ENCODE results near the gene ADGRG1.

Gene ADGRG1

DNA sequence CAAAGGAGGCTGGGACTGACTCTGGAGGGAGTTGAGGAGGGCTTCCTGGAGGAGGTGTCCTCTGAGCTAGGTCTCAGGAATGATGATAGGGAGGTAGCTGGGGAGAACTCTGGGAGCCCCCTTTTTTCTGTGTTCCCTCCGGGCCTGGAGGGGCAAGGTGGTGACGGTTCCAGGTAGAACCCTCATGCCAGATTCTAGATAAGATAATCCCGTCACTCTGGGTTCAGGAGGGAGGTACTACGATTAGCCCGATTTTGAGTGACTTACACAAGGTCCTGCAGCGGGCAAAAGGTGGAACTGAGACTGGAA, 21.0 kb downstream of the ADGRG1 start:
- DNase-seq, result no peak

DNA sequence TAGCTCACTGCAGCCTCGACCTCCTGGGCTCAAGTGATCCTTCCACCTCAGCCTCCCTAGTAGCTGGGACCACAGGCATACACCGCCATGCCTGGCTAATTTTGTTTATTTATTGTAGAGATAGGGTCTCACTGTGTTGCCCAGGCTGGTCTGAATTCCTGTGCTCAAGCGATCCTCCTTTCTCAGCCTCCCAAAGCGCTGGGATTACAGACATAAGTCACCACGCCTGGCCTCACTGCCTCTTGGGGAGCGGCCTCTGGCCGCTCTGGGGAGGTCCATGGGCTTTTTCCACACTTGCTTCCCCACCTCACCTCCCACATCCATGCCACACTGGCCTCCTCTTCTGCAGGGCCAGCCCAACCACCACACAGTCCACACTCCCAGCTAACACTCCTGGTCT, 21.4 kb downstream of the ADGRG1 start:
- DNase-seq, result no peak

DNA sequence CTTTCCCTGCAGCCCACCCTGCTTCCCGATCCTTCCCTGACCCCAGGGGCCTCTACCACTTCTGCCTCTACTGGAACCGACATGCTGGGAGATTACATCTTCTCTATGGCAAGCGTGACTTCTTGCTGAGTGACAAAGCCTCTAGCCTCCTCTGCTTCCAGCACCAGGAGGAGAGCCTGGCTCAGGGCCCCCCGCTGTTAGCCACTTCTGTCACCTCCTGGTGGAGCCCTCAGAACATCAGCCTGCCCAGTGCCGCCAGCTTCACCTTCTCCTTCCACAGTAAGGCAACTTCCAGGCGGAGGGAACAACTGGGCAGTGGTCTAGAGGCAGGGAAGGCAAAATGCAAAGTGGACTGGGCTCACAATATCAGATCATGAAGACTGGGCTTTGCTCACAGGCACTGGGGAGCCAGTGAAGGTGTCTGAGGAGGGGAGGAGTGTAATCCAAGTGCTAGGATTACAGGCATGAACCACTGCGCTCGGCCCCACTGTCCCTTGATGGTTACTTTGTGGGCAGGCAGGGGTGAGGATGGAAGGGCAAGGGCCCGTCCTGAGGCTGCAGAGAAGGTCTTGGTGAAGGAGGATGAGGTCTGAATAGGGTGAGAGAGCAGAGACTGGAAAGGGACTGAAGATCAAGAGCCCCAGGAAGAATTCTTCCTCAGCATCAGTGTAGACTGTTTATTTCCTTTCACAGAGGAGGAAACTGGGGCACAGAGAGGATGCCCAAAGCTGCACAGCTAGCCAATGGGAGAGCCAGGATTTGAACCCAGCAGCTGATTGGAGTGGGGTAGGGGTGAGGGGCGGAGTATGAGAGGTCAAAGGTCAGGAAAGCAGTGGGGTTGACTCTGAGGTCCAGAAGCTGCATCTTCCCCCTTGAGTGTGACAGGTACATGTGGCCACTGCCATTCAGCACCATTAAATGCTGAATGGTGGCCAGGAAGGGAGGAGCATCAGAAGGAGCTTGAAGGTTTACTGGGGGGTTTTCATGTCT, 23.2 kb downstream of the ADGRG1 start:
- DNase-seq, result peak in 2 of 5 experiments; percentile 41 to 68

GRCh38 chr16:57652695-57653471, 24.5 kb downstream of the ADGRG1 start:
- DNase-seq, result no peak

DNA sequence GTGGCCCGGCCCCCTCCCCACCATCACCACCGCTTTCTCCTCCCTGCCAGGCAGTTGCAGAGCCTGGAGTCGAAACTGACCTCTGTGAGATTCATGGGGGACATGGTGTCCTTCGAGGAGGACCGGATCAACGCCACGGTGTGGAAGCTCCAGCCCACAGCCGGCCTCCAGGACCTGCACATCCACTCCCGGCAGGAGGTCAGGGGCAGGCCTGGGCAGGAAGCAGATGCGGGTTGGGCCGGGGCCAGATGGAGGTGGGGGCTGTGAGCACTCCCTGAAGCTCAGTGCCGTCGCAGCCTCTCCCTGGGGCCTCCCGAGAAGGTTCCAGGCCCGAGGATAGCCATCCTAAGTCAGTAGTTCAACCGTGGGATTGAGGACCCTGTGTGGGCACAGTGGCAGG, 25.5 kb downstream of the ADGRG1 start:
- DNase-seq, result no peak

GRCh38 chr16:57656342-57656955, 28.0 kb downstream of the ADGRG1 start:
- DNase-seq, result peak in 1 of 5 experiments; percentile 17

- no peak for DNase-seq
These were observed 28.8 kb downstream of the ADGRG1 start for GRCh38 chr16:57657228-57657627.

DNA sequence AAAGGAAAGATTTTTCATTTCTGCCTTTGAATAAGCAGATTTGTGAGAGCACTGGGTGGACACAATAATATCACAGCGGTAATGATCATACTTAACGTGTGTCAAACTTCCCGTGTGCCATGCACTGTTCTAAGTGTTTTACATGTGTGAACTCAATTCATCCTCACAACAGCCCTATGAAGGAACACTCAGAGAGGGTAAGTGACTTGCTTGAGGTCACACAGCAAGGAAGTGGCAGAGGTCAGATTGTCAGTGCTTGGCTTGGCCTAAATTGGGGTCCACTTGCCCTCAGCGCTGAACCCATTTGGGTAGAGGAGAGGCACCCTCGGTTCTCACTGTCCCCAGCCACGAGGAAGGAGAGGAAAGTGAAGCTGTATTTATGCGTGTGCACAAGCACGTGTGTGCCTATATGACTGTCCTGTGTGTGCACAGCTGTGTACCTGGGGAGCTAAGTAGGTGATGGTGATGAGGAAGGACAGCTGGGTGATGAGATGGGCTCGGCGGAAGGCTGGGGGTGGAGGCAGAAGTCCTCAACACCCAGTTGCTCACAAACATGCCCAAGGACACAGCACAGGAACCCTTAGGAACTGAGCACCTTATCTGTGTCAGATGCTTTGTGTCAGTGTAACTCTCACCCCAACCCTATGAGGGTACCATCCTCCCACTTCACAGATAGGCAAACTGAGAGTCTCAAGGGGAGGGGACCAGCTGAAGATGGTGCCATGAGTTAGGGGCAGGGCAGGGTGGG, 29.9 kb downstream of the ADGRG1 start:
- no peak for DNase-seq

- no peak for DNase-seq
These were observed 30.6 kb downstream of the ADGRG1 start for GRCh38 chr16:57658878-57659674.

GRCh38 chr16:57660715-57661463, 32.5 kb downstream of the ADGRG1 start:
- DNase-seq, result no peak

GRCh38 chr16:57661510-57661909, 33.1 kb downstream of the ADGRG1 start:
- DNase-seq, result no peak

GRCh38 chr16:57661936-57662906, 33.8 kb downstream of the ADGRG1 start:
- no peak for DNase-seq

- DNase-seq, result no peak
These were observed 35.0 kb downstream of the ADGRG1 start for GRCh38 chr16:57663436-57663835.

DNA sequence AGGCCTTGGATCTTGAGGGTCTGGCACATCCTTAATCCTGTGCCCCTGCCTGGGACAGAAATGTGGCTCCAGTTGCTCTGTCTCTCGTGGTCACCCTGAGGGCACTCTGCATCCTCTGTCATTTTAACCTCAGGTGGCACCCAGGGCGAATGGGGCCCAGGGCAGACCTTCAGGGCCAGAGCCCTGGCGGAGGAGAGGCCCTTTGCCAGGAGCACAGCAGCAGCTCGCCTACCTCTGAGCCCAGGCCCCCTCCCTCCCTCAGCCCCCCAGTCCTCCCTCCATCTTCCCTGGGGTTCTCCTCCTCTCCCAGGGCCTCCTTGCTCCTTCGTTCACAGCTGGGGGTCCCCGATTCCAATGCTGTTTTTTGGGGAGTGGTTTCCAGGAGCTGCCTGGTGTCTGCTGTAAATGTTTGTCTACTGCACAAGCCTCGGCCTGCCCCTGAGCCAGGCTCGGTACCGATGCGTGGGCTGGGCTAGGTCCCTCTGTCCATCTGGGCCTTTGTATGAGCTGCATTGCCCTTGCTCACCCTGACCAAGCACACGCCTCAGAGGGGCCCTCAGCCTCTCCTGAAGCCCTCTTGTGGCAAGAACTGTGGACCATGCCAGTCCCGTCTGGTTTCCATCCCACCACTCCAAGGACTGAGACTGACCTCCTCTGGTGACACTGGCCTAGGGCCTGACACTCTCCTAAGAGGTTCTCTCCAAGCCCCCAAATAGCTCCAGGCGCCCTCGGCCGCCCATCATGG, 35.7 kb downstream of the ADGRG1 start:
- no peak for DNase-seq

DNA sequence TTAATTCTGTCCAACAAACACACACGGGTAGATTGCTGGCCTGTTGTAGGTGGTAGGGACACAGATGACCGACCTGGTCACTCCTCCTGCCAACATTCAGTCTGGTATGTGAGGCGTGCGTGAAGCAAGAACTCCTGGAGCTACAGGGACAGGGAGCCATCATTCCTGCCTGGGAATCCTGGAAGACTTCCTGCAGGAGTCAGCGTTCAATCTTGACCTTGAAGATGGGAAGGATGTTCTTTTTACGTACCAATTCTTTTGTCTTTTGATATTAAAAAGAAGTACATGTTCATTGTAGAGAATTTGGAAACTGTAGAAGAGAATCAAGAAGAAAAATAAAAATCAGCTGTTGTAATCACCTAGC, 36.2 kb downstream of the ADGRG1 start:
- DNase-seq, result no peak

DNA sequence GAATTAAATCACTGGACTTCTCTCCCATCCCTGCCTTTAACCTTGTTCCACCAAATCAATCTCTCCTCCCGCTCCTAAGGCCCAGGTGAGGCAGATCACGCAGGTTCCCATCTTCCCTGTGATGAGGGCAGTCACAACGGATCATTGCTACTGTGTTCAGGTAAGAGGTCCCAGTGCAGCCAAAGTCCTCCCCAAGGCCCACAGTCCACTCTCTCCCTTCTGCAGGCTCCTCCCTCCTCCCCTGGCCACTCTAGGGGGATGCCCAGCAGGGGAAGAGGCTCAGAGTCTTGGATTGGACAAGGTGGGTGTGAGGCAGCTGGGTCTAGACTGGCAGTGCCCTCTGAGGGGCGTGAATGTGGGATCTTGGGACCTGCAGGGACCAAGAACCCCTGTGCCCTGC, 37.1 kb downstream of the ADGRG1 start:
- DNase-seq, result no peak

- no peak for DNase-seq
These were observed 38.1 kb downstream of the ADGRG1 start for GRCh38 chr16:57666353-57667047.

GRCh38 chr16:57667048-57667525, 38.7 kb downstream of the ADGRG1 start:
- DNase-seq, result no peak
